Measurements from ENCODE around the gene ABLIM3.

DNA sequence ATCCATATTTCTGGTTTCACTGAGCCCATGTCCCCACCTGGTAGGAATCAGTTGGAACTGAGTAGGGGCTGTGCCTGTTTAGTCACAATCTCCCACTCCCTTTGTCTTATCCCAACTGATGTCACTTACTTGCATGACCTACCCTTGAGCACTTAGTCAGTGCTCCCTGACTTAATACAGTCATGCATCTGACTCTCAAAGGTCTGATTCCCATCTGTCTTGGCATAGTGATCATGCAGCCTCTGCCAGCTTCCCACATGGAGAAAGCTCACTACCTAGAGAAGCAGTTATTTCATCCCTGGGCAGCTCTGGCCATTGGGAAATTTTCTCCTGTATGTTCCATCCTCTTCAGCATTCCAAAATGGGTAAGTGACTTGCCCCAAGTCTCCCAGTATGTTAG lies 24.8 kb downstream of the ABLIM3 start:
- TF ChIP-seq, protein P1, sequence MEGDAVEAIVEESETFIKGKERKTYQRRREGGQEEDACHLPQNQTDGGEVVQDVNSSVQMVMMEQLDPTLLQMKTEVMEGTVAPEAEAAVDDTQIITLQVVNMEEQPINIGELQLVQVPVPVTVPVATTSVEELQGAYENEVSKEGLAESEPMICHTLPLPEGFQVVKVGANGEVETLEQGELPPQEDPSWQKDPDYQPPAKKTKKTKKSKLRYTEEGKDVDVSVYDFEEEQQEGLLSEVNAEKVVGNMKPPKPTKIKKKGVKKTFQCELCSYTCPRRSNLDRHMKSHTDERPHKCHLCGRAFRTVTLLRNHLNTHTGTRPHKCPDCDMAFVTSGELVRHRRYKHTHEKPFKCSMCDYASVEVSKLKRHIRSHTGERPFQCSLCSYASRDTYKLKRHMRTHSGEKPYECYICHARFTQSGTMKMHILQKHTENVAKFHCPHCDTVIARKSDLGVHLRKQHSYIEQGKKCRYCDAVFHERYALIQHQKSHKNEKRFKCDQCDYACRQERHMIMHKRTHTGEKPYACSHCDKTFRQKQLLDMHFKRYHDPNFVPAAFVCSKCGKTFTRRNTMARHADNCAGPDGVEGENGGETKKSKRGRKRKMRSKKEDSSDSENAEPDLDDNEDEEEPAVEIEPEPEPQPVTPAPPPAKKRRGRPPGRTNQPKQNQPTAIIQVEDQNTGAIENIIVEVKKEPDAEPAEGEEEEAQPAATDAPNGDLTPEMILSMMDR (IDR thresholded peaks at IDR 0.05; ENCODE audit: insufficient read depth, low read depth, low read length) = no peak
- no peak for TF ChIP-seq EZH2 (IDR thresholded peaks at IDR 0.05; ENCODE audit: insufficient read depth, low read length)
